K562 (cell line): ENCODE measurements around the gene SMIM41. TPM values are rescaled to one million over a fixed set of nuclear protein-coding genes. Genes with fewer than 3 reads are reported as not detected.

ENCODE experiments used
- ETV5 ChIP-seq: sonication (generic); formaldehyde crosslinking; IDR thresholded peaks from 2 replicates; pipeline ENCODE4 v1.4.0; 2020; ENCODE audit warnings: low read depth, mild to moderate bottlenecking, missing genetic modification reagents
- MIER1 ChIP-seq: fragments of 450-650 bp; IDR thresholded peaks from 2 replicates; pipeline ENCODE4 v1.6.1; 2016; ENCODE audit warnings: antibody characterized with exemption, mild to moderate bottlenecking, low read depth
- PTRF ChIP-seq: fragments of 450-650 bp; IDR thresholded peaks from 2 replicates; pipeline ENCODE4 v1.6.1; 2016; ENCODE audit warnings: mild to moderate bottlenecking, missing genetic modification characterization, missing compliant biosample characterization
- SMARCA5 ChIP-seq: fragments of 450-650 bp; IDR thresholded peaks from 2 replicates; pipeline ENCODE4 v1.6.1; 2016
- SRSF1 ChIP-seq: fragments of 200-400 bp; formaldehyde crosslinking; IDR thresholded peaks from 2 replicates; pipeline ENCODE4 v1.6.1; 2017; ENCODE audit warnings: mild to moderate bottlenecking, low read depth, low read length, moderate library complexity
- polyA plus RNA-seq, 8 experiments: library from polyadenylated mRNA; depleted of rRNA in 4 of 8; stranded (reverse) in 5 of 8; unstranded in 3 of 8; fragments of >200 nt; fragmentation: Nextera tagmentation in 2 of 8; fragmentation: Illumina TruSeq in 1 of 8; extraction: Ambion mirVana in 2 of 8; extraction: Trizol in 1 of 8; gene quantifications; 2 replicates each; pipeline versions ENCODE4 v1.2.1 to v1.2.3, GENCODE V29; 2011 to 2014; ENCODE audit warnings: inconsistent platforms in 1 of 8, missing spikeins in 1 of 8
- total RNA-seq, 7 experiments: library from RNA; depleted of rRNA in 6 of 7; stranded (reverse); fragments of >200 nt in 6 of 7; fragmentation: Illumina TruSeq in 2 of 7; extraction: Trizol in 2 of 7; gene quantifications; 2 replicates each; pipeline versions ENCODE4 v1.2.1 to v1.2.3, GENCODE V29; 2011 to 2021; ENCODE audit warnings: low replicate concordance in 1 of 7
- TF ChIP-seq, protein P1 (sequence below): sonication (generic); formaldehyde crosslinking; IDR thresholded peaks from 2 replicates; pipeline ENCODE4 v1.4.0; 2020; ENCODE audit warnings: mild to moderate bottlenecking, missing genetic modification reagents
- TF ChIP-seq, protein P2 (sequence below): fragments of 200-800 bp; sonication (Bioruptor generic); IDR thresholded peaks from 2 replicates; pipeline ENCODE4 v1.6.1; 2016; ENCODE audit warnings: missing genetic modification characterization, missing compliant biosample characterization

Gene SMIM41
- total and polyA plus RNA-seq, 9 of the 15 experiments (the other 6 are each of a cell fraction or from before 2014, with no cell fraction given), result not detected

- TF ChIP-seq, protein P1, sequence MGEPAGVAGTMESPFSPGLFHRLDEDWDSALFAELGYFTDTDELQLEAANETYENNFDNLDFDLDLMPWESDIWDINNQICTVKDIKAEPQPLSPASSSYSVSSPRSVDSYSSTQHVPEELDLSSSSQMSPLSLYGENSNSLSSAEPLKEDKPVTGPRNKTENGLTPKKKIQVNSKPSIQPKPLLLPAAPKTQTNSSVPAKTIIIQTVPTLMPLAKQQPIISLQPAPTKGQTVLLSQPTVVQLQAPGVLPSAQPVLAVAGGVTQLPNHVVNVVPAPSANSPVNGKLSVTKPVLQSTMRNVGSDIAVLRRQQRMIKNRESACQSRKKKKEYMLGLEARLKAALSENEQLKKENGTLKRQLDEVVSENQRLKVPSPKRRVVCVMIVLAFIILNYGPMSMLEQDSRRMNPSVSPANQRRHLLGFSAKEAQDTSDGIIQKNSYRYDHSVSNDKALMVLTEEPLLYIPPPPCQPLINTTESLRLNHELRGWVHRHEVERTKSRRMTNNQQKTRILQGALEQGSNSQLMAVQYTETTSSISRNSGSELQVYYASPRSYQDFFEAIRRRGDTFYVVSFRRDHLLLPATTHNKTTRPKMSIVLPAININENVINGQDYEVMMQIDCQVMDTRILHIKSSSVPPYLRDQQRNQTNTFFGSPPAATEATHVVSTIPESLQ (CRISPR knock-in tag), result no peak
- TF ChIP-seq PTRF (no peak), ETV5 (CRISPR knock-in tag) (0 out of 2 replicates have a peak, but pooled peaks have one; percentile 28), MIER1 (peak; percentile 69), SRSF1 (no peak), SMARCA5 (no peak)
- TF ChIP-seq, protein P2, sequence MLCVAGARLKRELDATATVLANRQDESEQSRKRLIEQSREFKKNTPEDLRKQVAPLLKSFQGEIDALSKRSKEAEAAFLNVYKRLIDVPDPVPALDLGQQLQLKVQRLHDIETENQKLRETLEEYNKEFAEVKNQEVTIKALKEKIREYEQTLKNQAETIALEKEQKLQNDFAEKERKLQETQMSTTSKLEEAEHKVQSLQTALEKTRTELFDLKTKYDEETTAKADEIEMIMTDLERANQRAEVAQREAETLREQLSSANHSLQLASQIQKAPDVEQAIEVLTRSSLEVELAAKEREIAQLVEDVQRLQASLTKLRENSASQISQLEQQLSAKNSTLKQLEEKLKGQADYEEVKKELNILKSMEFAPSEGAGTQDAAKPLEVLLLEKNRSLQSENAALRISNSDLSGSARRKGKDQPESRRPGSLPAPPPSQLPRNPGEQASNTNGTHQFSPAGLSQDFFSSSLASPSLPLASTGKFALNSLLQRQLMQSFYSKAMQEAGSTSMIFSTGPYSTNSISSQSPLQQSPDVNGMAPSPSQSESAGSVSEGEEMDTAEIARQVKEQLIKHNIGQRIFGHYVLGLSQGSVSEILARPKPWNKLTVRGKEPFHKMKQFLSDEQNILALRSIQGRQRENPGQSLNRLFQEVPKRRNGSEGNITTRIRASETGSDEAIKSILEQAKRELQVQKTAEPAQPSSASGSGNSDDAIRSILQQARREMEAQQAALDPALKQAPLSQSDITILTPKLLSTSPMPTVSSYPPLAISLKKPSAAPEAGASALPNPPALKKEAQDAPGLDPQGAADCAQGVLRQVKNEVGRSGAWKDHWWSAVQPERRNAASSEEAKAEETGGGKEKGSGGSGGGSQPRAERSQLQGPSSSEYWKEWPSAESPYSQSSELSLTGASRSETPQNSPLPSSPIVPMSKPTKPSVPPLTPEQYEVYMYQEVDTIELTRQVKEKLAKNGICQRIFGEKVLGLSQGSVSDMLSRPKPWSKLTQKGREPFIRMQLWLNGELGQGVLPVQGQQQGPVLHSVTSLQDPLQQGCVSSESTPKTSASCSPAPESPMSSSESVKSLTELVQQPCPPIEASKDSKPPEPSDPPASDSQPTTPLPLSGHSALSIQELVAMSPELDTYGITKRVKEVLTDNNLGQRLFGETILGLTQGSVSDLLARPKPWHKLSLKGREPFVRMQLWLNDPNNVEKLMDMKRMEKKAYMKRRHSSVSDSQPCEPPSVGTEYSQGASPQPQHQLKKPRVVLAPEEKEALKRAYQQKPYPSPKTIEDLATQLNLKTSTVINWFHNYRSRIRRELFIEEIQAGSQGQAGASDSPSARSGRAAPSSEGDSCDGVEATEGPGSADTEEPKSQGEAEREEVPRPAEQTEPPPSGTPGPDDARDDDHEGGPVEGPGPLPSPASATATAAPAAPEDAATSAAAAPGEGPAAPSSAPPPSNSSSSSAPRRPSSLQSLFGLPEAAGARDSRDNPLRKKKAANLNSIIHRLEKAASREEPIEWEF (CRISPR knock-in tag), result no peak
Observed at GRCh38 chr12:52041695-52042123, 37.8 kb upstream of the SMIM41 start (continued).
